Sigmoid colon (tissue), 7 donors: ENCODE results near the gene CAMKK2. TPM values are rescaled to one million over a fixed set of nuclear protein-coding genes. Genes with fewer than 3 reads are reported as not detected.

Experiments used
- DNase-seq: peaks from one replicate; pipeline ENCODE4 v3.0.0-alpha.2; 2019
- H3K27ac ChIP-seq, 4 donors: fragments of 200-600 bp; sonication (generic); one replicate each; pipeline ENCODE4 v1.5.1; 2016 to 2019; ENCODE audit warnings: mild to moderate bottlenecking in 1 of 4
- H3K27me3 ChIP-seq, 3 donors: fragments of 200-600 bp; sonication (generic); one replicate each; pipeline ENCODE4 v1.5.1; 2019; ENCODE audit warnings: mild to moderate bottlenecking in 1 of 3
- H3K36me3 ChIP-seq, 4 donors: fragments of 200-600 bp; sonication (generic); one replicate each; pipeline ENCODE4 v1.5.1; 2016 to 2019
- H3K4me1 ChIP-seq, 4 donors: fragments of 200-600 bp; sonication (generic); one replicate each; pipeline ENCODE4 v1.5.1; 2017 to 2019
- H3K4me3 ChIP-seq, 4 donors: fragments of 200-600 bp; sonication (generic); one replicate each; pipeline ENCODE4 v1.5.1; 2017 to 2019; ENCODE audit warnings: mild to moderate bottlenecking in 2 of 4, moderate library complexity in 1 of 4
- H3K9me3 ChIP-seq, 4 donors: fragments of 200-600 bp in 3 of 4; sonication (generic) in 3 of 4; one replicate each; pipeline versions ENCODE4 v1.5.1 to v1.6.1; 2013 to 2019
- EP300 ChIP-seq, 4 donors: sonication (generic); formaldehyde crosslinking; IDR thresholded peaks; one replicate each; pipeline ENCODE4 v1.6.1; 2017; ENCODE audit warnings: antibody characterized with exemption in 4 of 4
- POLR2A ChIP-seq, 2 donors: fragments of 450-650 bp; IDR thresholded peaks; one replicate each; pipeline ENCODE4 v1.6.1; 2016; ENCODE audit warnings: antibody characterized with exemption in 2 of 2, mild to moderate bottlenecking in 2 of 2, moderate library complexity in 2 of 2
- POLR2AphosphoS5 ChIP-seq, 4 donors: sonication (generic); formaldehyde crosslinking; IDR thresholded peaks; one replicate each; pipeline ENCODE4 v1.6.1; 2017; ENCODE audit warnings: antibody characterized with exemption in 4 of 4
- WGBS, 2 donors: extraction: QIAGEN DNeasy Blood & Tissue Kit; methylation state at CpG; one replicate each; pipeline ENCODE4 v1.1.7; 2013; 5-methylcytosine and 5-hydroxymethylcytosine counted together
- intact Hi-C: fragments of 100-400 bp; cut with DNase I; formaldehyde crosslinking; loops from one replicate; pipeline ENCODE4 v1.15.1; 2023
- polyA plus RNA-seq, 3 donors: library from polyadenylated mRNA; stranded (reverse); fragments of 200-250 nt; gene quantifications; one replicate each; pipeline ENCODE4 v1.2.3, GENCODE V29; 2013
- total RNA-seq, 4 donors: library from RNA; depleted of rRNA; stranded (reverse); fragments of >200 nt; gene quantifications; one replicate each; pipeline ENCODE4 v1.1.0, GENCODE V29; 2016
- TF ChIP-seq, protein P1 (sequence below), 4 experiments: fragments of 450-650 bp in 3 of 4; fragments of 200-600 bp in 1 of 4; IDR thresholded peaks; one replicate each; pipeline ENCODE4 v1.5.1; 2016 to 2019; ENCODE audit warnings: antibody characterized with exemption in 4 of 4, mild to moderate bottlenecking in 3 of 4, moderate library complexity in 2 of 4
- donor health status: healthy with polysubstance abuse.
- donor health status: Bipolar disorder and iron deficiency.
- donor health status: healthy.

Gene CAMKK2
- total and polyA plus RNA-seq, 7 donors, result 18.0 to 33.8 (median 25.0) TPM

DNA sequence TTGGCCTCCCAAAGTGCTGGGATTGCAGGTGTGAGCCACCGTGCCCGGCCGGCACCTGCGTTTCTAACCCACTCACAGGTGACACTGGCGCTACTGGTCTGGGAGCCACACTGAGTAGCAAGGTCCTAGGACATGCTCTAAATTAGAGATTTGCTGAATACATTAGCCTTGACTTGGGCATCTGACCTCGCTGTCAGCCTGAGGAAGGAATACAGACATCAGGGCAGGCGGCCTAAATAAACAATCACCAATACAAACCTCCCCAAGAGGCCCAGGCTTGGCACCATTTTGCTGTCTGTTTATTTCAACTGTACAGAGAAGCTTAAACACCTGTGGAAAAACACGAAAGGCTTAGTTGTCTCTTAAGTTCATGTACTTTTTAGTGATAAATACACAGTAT, 59.1 kb downstream of the CAMKK2 start:
- no peak for DNase-seq
- Histone ChIP-seq H3K27ac (peak overlapping the region in 3 of 4 donors; percentile 23 to 80 (median 76)), H3K27me3 (no peaks in the 10 kb centered on the region), H3K4me1 (peaks cover 0 to 48% (median 42%) of the 10 kb centered on the region in 4 donors), H3K9me3 (no peaks in the 10 kb centered on the region), H3K36me3 (peaks cover 0 to 19% (median 5%) of the 10 kb centered on the region in 4 donors), H3K4me3 (no peak overlapping the region)
- 85 to 92% methylated on average over 8 of the region's 8 CpGs for WGBS, 2 donors
- no peak for TF ChIP-seq POLR2A (IDR thresholded peaks at IDR 0.05)
- peak; percentile 15 to 61 (median 38) for TF ChIP-seq POLR2AphosphoS5 (IDR thresholded peaks at IDR 0.05)
- intact Hi-C loops, result no loop called here

DNA sequence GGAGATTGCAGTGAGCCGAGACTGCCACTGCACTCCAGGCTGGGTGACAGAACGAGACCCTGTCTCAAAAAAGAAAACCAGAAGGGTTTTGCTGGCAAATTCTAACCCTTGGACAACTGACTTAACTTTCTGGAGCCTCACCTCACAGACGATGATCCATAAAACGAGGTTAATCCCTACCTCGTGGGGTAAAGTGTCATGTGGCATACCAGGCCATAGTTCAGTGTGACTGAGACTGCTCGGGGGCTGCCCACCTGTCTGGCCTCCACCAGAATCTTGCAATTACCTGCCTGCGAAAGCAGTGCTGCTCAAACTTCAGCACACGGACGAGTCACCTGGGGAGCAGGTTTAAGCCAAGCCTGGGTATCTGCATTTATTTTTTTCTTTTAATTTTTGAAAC, 59.7 kb downstream of the CAMKK2 start:
- Histone ChIP-seq H3K36me3 (peaks cover 0 to 23% (median 5%) of the 10 kb centered on the region in 4 donors), H3K9me3 (no peaks in the 10 kb centered on the region), H3K27me3 (no peaks in the 10 kb centered on the region), H3K4me1 (peaks cover 0 to 48% (median 42%) of the 10 kb centered on the region in 4 donors), H3K4me3 (no peak overlapping the region), H3K27ac (peak overlapping the region in 1 of 4 donors; percentile 76)
- TF ChIP-seq, protein P1, sequence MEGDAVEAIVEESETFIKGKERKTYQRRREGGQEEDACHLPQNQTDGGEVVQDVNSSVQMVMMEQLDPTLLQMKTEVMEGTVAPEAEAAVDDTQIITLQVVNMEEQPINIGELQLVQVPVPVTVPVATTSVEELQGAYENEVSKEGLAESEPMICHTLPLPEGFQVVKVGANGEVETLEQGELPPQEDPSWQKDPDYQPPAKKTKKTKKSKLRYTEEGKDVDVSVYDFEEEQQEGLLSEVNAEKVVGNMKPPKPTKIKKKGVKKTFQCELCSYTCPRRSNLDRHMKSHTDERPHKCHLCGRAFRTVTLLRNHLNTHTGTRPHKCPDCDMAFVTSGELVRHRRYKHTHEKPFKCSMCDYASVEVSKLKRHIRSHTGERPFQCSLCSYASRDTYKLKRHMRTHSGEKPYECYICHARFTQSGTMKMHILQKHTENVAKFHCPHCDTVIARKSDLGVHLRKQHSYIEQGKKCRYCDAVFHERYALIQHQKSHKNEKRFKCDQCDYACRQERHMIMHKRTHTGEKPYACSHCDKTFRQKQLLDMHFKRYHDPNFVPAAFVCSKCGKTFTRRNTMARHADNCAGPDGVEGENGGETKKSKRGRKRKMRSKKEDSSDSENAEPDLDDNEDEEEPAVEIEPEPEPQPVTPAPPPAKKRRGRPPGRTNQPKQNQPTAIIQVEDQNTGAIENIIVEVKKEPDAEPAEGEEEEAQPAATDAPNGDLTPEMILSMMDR (IDR thresholded peaks at IDR 0.05), result no peak
- TF ChIP-seq EP300 (IDR thresholded peaks at IDR 0.05) (no peak), POLR2A (IDR thresholded peaks at IDR 0.05) (no peak), POLR2AphosphoS5 (IDR thresholded peaks at IDR 0.05) (no peak)
- 76 to 89% methylated on average over 9 of the region's 9 CpGs for WGBS, 2 donors
- intact Hi-C loops, result no loop called here
- DNase-seq, result no peak

DNA sequence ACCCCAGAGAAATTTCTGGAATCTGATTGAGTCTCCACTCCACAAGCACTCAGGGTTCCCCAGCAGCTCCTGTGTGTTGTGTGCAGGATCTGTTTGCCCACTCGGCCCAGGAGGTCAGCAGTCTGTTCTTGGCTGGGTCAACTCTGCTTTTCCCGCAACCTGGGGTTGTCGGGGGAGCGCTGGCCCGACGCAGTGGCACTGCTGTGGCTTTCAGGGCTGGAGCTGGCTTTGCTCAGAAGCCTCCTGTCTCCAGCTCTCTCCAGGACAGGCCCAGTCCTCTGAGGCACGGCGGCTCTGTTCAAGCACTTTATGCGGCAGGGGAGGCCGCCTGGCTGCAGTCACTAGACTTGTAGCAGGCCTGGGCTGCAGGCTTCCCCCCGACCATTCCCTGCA, 62.9 kb downstream of the CAMKK2 start:
- H3K36me3 ChIP-seq, result peaks cover 0 to 29% (median 8%) of the 10 kb centered on the region in 4 donors
- no peak for DNase-seq
- H3K4me1 ChIP-seq, result peaks cover 0 to 23% (median 19%) of the 10 kb centered on the region in 4 donors
- 90 to 91% methylated on average over 11 of the region's 11 CpGs for WGBS, 2 donors
- no peaks in the 10 kb centered on the region for H3K27me3 ChIP-seq
- H3K4me3 ChIP-seq, result no peak overlapping the region
- H3K9me3 ChIP-seq, result no peaks in the 10 kb centered on the region
- H3K27ac ChIP-seq, result no peak overlapping the region
- TF ChIP-seq POLR2AphosphoS5 (IDR thresholded peaks at IDR 0.05) (no peak), EP300 (IDR thresholded peaks at IDR 0.05) (no peak), POLR2A (IDR thresholded peaks at IDR 0.05) (no peak)
- TF ChIP-seq, protein P1 (IDR thresholded peaks at IDR 0.05), result no peak
- intact Hi-C loops, result no loop called here

DNA sequence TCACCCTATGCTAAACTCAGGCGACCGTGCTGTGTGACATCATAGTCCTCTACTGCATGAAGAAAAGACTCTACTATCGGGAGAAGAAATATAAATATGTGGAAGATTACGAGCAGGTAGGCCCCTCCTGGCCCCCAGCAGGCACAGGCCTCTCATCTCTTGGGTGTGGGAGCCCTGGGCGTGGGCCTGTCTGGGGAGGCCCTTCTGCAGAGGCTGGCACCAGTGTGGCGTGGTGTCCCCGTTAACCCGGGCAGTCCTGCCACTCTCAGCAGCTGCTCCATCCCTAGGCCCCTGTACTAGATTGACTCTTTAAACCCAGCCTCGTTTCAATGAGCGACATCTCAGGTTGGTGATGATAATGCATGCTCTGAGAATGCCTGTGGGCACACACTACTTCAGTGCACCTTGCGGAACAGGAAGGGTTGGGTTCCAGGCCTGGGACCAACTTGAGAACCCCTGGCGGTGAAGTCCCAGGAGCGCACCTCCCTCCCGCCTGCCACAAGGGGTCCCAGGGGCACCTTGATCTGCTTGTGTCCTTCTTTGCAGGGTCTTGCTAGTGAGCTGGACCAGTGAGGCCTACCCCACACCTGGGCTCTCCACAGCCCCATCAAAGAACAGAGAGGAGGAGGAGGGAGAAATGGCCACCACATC, 63.4 kb downstream of the CAMKK2 start:
- Histone ChIP-seq H3K4me3 (no peak overlapping the region), H3K4me1 (peaks cover 0 to 18% (median 14%) of the 10 kb centered on the region in 4 donors), H3K36me3 (peaks cover 0 to 31% (median 9%) of the 10 kb centered on the region in 4 donors), H3K9me3 (no peaks in the 10 kb centered on the region), H3K27ac (no peak overlapping the region), H3K27me3 (no peaks in the 10 kb centered on the region)
- 87 to 93% methylated on average over 14 of the region's 14 CpGs for WGBS, 2 donors
- intact Hi-C loops, result no loop called here
- TF ChIP-seq, protein P1 (IDR thresholded peaks at IDR 0.05), result no peak
- TF ChIP-seq POLR2A (IDR thresholded peaks at IDR 0.05) (no peak), EP300 (IDR thresholded peaks at IDR 0.05) (no peak), POLR2AphosphoS5 (IDR thresholded peaks at IDR 0.05) (no peak)
- no peak for DNase-seq

DNA sequence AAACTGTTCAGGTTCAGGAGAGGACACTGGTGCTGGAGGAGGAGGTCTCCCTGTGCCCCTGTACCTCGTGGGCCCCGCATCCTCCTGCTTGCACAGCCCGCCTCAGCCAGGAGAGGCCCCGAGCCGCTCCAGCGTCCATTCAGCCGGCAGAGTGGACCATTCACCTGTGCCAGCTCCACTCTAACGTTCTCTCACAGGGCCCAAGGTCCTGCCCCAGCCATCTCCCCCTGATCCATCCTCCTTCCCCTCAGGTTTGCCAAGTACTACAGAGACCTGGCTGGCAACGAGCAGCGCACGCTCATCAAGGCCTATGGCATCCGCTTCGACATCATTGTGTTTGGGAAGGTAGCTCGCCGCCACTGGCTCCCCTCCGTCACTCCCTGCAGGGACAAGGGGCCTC, 64.3 kb downstream of the CAMKK2 start:
- intact Hi-C loops, result no loop called here
- Histone ChIP-seq H3K36me3 (peaks cover 0 to 31% (median 9%) of the 10 kb centered on the region in 4 donors), H3K27ac (no peak overlapping the region), H3K4me1 (peaks cover 0 to 9% (median 5%) of the 10 kb centered on the region in 4 donors), H3K9me3 (no peaks in the 10 kb centered on the region), H3K27me3 (no peaks in the 10 kb centered on the region), H3K4me3 (no peak overlapping the region)
- TF ChIP-seq POLR2A (IDR thresholded peaks at IDR 0.05) (no peak), POLR2AphosphoS5 (IDR thresholded peaks at IDR 0.05) (no peak), EP300 (IDR thresholded peaks at IDR 0.05) (no peak)
- TF ChIP-seq, protein P1 (IDR thresholded peaks at IDR 0.05), result no peak
- WGBS, 2 donors, result 88 to 94% methylated on average over 16 of the region's 16 CpGs
- no peak for DNase-seq
